NCI-H1105 (cell line): ENCODE data around the gene VIT.
A peak's percentile ranks its signal among the peaks of the same experiment; 100 is the strongest.

Experiments
- DNase-seq: peaks from one replicate; lab custom pipeline; 2025; lab: John Stamatoyannopoulos, UW

VIT gene, protein sequence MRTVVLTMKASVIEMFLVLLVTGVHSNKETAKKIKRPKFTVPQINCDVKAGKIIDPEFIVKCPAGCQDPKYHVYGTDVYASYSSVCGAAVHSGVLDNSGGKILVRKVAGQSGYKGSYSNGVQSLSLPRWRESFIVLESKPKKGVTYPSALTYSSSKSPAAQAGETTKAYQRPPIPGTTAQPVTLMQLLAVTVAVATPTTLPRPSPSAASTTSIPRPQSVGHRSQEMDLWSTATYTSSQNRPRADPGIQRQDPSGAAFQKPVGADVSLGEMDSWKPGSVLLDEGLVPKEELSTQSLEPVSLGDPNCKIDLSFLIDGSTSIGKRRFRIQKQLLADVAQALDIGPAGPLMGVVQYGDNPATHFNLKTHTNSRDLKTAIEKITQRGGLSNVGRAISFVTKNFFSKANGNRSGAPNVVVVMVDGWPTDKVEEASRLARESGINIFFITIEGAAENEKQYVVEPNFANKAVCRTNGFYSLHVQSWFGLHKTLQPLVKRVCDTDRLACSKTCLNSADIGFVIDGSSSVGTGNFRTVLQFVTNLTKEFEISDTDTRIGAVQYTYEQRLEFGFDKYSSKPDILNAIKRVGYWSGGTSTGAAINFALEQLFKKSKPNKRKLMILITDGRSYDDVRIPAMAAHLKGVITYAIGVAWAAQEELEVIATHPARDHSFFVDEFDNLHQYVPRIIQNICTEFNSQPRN

DNA sequence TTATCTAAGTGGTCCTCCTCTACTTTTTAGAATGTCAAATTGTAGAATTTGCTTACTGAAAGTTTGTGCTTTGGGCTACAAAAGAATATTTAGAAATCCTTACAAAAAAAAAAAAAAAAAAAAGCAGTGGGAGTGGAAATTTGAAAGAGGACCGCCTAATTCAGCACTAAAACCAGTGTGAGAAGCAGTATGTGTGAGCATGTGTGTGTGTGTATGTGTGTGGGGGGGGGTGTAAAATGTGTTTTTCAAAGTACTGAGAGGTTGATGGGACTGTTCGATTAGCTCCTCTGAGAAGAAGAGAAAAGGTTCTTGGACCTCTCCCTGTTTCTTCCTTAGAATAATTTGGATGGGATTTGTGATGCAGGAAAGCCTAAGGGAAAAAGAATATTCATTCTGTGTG, at the start of gene VIT:
TSS of gene VIT (plus strand) at position 175 of the 400 bp plus-strand sequence. CDS start 19,664 bp downstream, outside the sequence.
- DNase-seq: no peak

DNA sequence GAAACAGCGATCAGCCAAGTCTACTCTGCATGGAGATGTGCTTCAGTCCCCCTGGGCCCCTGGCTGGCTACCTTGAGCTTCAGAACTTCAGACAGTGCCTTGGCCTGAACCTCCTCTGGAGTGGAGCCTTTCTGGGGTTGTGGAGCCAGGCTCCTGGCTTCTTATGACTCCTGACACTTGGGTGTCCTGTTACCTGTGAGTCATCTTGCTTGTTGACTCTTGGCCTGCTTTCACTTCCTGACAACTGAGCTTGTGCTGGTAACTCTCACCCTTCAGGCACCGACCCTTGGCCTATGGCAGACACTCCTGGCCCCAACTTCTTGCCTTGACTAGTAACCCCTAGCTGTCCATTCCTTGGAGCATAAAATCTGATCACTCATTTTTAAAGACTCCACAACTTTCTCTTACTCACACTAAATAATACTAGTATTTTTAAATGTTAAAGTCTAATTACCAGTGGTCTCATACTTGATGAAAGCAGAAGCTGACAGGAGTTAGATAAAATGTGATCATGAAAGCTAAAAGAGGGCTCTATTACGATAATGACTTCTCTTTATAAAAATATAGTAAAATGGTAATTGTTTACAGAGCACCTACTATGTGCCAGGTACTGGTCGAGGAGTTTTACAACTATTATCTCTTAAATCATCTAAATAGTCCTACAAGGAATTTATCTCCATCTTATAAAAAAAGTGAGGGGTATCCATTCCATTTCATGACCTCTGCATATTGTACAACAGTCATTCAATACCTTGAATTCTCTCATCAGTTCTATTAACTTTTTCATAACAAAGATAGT, 46.3 kb upstream of the VIT start:
- DNase-seq: no peak

DNA sequence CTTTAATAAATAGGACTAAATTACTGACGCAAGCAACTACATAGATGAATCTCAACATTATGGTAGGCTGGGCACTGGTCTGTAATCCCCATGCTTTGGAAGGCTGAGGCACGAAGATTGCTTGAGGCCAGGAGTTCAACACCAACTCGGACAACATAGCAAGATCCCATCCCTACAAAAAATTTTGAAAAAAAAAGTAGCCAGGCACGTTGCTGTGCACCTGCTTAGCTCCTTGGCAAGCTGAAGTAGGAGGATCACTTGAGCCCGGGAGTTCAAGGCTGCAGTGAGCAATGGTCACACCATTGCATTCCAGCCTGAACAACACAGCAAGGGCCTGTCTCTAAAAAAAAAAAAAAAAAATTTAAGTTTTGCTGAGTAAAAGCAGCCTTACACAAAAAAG, 43.4 kb upstream of the VIT start:
- no peak for DNase-seq

DNA sequence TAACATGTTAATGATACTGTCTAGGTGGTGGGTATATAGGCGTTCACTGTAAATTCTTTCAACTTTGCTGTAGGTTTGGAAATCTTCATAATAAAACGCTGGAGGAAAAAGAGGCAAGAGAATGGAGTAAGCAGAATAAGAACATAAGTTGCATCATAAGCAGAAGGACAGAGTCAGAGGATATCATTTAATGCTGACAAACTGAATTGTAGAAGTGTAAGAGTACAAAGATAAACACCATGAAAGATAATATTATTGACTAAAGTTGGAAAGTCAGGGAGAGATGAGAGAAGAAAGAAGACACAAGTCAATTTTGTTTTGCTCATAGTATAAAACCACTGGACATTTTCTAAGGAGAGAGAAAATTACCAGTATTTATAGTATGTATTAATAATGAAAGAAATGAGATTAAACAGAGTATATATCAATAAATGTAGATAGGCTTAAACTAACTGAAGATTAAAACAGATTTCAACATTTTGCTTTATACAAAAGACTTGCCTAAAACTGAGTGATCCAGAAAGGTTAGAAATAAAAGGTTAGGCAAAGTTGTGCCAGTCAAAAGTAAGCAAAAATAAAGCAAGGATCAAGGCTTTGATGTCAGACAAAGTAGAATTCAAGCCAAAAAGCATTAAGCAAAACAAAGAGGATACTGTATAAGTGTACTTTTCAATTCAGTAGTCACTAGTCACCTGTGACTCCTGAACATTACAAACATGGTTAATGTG, 42.4 kb upstream of the VIT start:
- DNase-seq: no peak

DNA sequence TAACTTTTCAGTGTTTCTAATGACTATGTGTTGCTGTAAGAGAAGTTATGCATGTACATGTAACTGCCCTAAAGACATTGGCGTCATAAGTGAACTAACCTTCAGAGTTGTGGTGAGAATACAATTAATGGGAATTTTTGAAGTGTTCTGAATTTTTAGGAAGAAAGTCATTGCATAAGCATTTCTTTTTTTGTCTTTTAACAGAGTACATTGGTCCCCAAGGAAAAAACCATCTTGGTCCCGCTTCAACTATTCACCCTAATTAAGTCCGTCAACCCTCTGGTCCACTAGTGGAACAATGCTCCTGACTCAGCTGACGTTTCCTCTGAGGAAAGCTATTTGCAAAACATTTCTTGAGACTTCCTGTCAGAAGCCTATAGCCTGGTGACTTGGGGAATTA, 41.1 kb upstream of the VIT start:
- no peak for DNase-seq

DNA sequence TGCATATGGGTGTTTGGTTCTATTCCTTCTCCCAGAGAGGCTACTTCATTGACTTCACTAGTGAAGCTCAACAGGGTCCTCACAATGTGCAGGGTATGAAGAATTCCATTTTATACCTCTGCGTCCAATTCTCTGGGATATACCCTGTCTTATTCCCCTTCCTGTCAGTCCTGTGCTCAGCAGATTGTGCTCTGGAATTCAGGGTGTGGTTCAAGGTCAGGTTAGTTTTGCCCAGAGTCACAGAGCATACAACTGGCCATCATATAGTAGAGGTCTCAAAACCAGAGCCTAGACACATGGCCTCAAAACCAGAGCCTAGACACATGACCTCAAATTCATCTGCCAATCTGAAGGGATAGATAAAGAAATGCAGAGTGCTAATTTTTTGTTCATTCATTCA, 38.8 kb upstream of the VIT start:
- DNase-seq: no peak

DNA sequence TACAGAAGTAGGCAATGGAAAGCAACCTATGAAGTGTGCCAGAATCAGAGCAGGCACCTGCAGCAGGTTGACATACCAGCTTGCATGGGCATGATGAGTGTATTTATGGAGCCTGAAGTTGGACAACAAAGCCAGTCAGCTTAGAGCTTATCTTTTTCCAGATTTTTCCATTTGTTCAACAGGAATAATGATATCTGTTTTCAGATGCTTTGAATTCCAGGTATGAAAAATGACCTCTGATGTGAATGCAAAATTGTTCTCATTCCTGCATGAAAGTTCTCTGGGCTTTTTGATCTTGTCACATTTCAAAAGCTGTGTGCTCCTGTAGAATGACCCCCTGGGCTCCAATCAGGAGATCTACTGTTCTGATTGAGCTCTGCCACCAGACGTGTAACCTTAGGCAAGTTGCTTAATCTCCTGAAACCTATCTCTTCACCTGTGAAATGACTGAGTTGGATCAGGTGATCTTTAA, 38.2 kb upstream of the VIT start:
- DNase-seq: no peak

DNA sequence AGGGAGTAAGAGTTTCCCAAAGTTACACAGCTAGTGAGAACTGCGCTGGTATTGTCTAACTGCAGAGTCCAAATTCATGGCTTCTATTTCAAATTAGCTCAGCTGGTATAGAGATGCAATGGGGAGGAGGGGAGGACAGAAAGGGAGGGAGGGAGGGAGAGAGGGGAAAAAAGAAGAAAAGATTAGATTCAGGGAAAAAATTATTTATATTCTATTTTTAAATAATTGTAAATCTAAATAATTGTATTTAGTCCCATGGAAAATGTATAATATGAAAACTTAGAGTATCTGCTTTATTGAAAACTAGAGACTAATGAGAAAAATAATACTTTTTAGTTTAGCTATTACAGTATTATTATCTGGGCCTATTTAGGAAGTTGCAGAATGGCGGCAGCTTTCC, 37.3 kb upstream of the VIT start:
- no peak for DNase-seq

DNA sequence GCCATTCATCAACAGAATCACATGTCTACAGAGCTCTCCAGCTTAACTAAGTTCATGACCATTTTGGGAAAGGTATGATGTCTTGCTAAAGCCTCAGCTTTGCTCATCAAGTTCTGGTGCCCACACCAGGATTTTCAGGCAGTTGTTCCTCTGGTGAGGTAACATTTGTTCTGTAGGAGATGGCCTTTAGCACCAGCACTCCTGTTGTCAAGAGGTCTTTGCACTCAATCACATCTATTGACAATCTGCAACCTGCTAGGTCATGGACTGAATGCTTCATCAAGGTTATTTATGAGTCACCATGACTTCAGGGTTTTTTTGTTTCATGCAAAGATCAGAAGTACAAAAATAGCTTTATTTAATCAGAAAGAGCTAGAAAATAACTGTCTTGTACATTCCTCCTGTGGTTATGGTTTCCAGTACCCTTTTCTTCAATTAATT, 36.6 kb upstream of the VIT start:
- no peak for DNase-seq

DNA sequence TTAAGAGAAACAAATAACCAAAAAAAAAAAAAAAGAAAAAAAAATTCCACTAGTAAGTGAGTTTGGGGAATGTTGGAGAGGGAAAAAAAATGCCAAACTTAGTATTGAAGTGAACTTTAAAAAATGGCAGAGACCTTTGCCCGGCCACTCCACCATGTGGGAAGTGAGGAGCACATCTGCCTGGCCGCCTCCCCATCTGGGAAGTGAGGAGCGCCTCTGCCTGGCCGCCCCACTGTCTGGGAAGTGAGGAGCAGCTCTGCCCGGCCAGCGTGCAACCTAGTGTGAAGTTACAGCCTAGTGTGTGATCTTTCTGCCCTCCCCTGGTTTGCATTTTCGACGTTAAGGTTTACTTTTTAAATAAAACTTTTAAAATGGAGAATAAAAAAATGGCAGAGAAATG, 33.9 kb upstream of the VIT start:
- DNase-seq: no peak

DNA sequence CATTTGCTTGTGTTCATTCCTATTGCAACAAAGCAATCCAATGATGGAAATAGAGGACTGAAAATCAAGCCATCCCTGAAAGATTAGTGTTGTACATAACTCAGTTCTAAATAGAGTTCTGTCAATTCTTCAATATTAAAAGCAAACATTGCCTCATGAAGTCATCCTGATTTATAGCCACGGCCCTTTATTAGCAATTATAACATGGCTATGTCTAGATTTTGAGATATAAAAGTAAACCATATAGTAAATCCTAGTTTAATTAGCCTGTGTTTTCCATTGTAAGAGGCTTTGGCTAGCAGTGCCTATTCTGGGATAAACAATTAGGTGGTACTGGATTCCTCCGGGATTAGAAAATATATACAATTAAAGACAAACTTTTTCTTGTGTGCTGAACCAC, 33.2 kb upstream of the VIT start:
- no peak for DNase-seq

DNA sequence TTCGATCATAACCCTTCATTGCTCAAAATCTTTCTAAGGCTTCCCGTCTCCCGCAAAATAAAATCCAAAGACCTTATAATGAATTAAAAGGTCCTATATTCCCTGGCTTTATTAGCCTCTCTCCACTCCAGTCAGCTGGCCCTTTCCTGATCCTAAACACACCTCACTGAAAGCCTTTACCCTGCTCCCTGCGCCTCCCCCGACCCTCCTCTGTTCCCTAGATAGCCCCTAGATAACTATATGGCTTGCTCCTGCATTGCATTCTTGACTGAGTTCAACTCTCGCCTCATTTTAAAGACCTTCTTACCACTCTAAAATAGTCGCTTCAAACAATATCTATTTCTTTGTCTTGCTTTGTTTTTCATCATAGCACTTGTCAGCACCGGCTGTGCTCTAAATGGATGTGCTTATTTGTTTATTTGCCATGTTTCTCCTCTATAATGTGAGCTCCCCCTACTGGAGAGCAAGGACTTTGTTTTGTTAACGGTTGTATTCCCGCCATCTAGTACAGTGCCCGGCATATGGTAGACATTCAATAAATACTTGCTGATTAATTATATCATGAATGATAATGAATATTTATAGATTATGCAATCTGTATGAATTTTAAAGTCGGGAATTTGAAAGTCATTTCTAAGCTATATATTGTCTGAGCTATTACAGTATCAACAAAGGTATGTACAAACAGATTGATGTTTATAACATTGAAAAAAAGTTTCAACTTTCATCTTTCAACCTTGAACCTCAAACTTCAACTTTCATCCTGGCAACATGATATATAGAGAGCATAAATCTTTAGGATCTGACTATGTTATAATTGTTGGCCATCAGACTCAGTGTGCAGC, 32.4 kb upstream of the VIT start:
- DNase-seq: peak; percentile 21

DNA sequence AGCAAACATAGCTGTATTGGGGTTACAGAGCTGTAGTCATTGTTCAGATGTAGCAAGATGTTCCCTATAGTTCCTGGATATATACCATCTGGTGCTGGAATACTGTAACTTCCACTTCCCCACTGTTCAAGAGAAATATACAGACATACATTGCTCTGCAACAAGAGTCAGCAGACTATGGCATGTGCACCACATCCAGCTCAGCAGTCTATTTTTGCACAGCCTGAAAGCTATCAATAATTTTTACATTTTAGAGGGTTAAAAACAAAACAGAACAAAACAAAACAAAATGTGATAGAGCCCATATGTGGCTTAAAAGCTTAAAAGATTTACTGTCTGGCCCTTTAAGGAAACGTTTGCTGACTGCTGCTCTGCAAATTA, 31.8 kb upstream of the VIT start:
- no peak for DNase-seq

DNA sequence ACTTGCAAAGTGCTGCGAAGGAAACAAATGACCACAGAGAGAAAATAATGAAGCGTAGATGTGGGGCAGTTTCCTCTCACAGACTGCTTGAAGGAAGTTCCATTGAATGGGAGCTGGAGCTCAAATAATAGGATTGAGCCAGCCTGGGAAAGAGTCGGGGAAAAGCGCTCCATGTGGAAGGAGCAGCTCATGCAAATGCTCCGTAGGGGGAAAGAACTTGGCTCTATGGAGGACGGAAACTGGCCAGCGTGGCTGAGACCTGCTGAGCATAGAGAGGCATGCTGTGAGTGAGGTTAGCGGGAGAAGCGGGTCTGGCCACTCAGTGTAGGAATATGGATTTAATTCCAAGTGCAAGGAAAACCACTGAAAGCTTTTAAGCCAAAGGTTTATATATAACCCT, 28.6 kb upstream of the VIT start:
- DNase-seq: no peak

DNA sequence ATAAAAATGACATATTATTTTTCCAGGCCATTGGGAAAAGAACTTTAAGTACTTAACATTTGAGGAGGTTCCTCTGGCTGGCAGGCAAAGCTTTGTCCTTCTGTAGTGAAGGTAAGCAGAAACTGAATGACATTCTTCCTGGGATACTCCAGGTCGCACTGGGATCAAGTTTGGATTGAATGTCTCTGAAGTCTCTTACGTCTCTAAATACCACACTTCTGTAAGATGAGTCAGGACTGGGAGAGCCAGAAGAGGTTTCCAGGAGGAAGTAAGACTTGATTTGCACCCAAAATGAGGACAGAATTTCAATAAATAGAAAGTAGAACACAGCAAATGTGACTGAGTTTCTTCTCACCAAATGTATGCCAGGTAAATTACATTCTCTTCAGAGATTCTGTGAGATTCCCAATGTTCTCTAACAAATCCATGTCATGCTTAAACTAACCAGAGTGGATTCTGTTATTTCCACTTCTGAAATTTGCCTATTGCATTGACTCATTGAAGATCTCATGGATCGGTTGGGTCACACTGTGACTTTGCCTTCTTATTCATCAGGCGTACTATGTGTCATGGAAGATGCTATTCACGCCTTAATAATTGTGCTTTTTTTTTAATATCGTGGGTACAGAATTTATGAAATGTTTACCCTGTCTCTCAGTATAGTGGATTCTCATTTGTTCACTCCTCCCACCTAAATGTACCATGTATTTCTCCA, 25.5 kb upstream of the VIT start:
- no peak for DNase-seq

DNA sequence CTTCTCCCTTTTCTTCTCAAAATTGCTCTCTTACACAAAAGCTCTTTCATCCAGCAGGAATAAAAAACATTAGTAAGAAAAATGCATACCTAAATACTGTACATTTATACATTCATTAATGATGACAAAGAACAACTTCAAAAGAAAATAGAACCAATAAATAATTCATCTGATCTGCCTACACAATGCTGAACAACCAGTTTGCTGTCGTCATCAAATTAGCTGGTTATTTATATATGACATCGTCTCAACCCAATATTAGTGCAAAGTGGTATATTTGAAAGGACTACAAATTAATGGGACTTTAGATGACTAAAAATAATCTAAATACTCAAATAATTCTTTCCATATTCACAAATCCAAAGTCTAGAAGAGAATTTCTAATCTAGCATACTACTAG, 24.8 kb upstream of the VIT start:
- DNase-seq: no peak

DNA sequence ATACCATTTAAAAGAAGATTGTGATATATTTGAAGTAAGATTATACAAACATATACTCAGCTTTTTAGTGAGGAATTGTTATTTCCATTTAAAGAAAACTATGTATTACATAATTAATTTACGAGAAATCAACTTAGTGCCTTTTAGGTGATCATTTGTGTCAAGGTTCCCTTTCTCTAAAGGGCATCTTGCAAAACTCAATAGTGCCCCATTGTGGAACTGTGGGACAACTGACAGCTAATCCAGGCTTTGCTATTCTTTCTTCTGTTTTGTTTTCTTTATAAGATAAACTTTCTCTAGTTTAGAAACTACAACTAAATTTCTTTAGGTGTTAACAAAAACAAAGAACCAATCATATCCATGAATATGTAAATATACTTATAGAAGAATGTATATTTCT, 24.3 kb upstream of the VIT start:
- DNase-seq: no peak

DNA sequence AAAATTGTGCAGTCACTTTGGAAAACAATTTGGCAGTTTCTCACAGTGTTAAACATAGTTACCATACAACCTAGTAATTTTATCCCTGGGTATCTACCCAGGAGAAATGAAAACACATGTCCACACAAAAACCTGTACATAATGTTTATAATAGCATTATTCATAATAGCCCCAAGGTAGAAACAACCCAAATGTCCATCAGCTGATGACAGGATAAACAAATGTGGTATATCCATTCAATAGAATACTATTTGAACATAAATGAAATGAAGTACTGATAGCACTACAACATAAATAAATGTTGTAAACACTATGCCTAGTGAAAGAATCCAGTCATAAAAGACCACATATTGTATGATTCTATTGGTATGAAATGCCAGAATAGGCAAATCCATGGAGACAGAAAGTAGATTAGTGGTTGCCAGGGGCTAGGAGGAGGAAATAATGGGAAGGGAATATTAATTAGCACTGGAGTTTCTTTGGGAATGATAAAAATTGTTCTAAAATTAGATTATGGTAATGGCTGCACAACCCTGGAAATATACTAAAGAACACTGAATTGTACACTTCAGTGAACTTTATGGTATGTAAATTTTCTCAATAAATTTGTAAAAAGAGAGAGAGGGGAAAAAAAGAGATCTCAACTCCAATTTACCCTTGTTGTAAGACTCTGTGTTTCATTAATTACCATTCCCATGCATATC, 20.8 kb upstream of the VIT start:
- DNase-seq: no peak

DNA sequence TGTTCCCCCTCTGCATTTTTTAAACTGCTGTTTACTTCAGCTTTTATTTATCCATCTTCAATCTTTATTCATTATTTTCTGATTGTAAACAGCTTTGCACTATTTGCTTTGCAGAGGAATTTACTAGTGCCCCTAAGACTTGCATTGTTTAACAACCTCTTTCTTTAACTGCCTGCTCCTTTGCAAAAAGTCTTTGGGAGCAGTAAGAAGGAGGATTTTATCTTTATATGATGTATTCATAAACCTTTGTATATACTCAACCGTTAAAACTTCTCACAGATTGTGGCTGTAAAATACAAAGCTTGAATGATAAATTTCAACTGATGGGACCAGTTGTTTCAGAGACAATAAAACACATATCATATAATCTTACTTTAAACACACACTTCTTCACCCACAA, 20.1 kb upstream of the VIT start:
- no peak for DNase-seq

DNA sequence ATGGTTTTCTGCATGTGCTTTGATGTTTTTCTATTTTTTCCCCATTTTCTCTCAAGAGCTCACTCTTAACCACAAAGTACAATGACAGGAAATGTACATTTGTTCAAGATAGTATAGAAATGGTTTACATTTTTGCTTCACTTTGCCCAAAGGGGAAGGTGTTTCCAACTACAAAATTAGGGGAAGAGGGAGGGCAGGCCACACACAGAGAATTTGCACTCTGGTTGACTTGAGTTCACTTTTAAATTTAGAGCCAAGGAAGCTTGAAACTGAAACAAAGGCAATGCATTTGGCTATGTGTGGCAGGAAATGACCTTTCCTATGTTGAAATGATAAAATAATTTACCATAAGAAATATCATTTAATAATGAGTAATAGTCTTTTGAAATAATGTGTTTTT, 19.1 kb upstream of the VIT start:
- DNase-seq: no peak
